HG03045 (cell line): Measurements from ENCODE around the gene PTH2R.
"Not testable (repeated sequence)": the region's sequence is repeated elsewhere in the genome, so short reads cannot be mapped to it uniquely, and the experiment has no call there.

ENCODE experiments used
- ATAC-seq: cut with Tn5 transposase; IDR thresholded peaks from one replicate; pipeline ENCODE4 v1.9.1; 2021; ENCODE audit warnings: mild to moderate bottlenecking, moderate library complexity; ENCODE audit not compliant: unreplicated experiment

Gene PTH2R

GRCh38 chr2:208482453-208483015 is 75.9 kb downstream of the PTH2R start:
- ATAC-seq, result not testable (repeated sequence)

- ATAC-seq, result no peak
These were observed 78.8 kb downstream of the PTH2R start for GRCh38 chr2:208485390-208485789.

GRCh38 chr2:208488686-208489564 is 82.3 kb downstream of the PTH2R start:
- ATAC-seq, result no peak

- ATAC-seq, result no peak
These were observed 83.1 kb downstream of the PTH2R start for GRCh38 chr2:208489687-208490086.

GRCh38 chr2:208490492-208490891 is 83.9 kb downstream of the PTH2R start:
- no peak for ATAC-seq

- ATAC-seq, result no peak
These were observed 85.0 kb downstream of the PTH2R start for GRCh38 chr2:208491641-208492040.

GRCh38 chr2:208492069-208492468 is 85.5 kb downstream of the PTH2R start:
- no peak for ATAC-seq

- ATAC-seq, result no peak
These were observed 86.6 kb downstream of the PTH2R start for GRCh38 chr2:208493186-208493585.

- ATAC-seq, result no peak
These were observed 89.5 kb downstream of the PTH2R start for GRCh38 chr2:208496129-208496528.

- ATAC-seq, result no peak
These were observed 94.6 kb downstream of the PTH2R start for GRCh38 chr2:208501206-208501605.

GRCh38 chr2:208502288-208502687 is 95.7 kb downstream of the PTH2R start:
- no peak for ATAC-seq

GRCh38 chr2:208505365-208505764 is 98.8 kb downstream of the PTH2R start:
- not testable (repeated sequence) for ATAC-seq

- ATAC-seq, result no peak
These were observed 103.0 kb downstream of the PTH2R start for GRCh38 chr2:208509586-208509985.

GRCh38 chr2:208511016-208511415 is 104.4 kb downstream of the PTH2R start:
- ATAC-seq, result no peak

- ATAC-seq, result no peak
These were observed 105.0 kb downstream of the PTH2R start for GRCh38 chr2:208511573-208511972.

- no peak for ATAC-seq
These were observed 108.5 kb downstream of the PTH2R start for GRCh38 chr2:208515099-208515498.

- not testable (repeated sequence) for ATAC-seq
These were observed 116.5 kb downstream of the PTH2R start for GRCh38 chr2:208523069-208523468.

- not testable (repeated sequence) for ATAC-seq
These were observed 118.6 kb downstream of the PTH2R start for GRCh38 chr2:208525165-208525564.

GRCh38 chr2:208529796-208530195 is 123.2 kb downstream of the PTH2R start:
- ATAC-seq, result no peak

- ATAC-seq, result no peak
These were observed 124.8 kb downstream of the PTH2R start for GRCh38 chr2:208531361-208531760.

GRCh38 chr2:208535578-208535977 is 129.0 kb downstream of the PTH2R start:
- ATAC-seq, result not testable (repeated sequence)

GRCh38 chr2:208541461-208541988 is 134.9 kb downstream of the PTH2R start:
- no peak for ATAC-seq
